PC-9 (cell line): ENCODE data around the gene UBE2E2. TPM values are rescaled to one million over a fixed set of nuclear protein-coding genes. Genes with fewer than 3 reads are reported as not detected.

ENCODE experiments used
- BruUV-seq: library from RNA; stranded (reverse); fragments of 400-500 nt; replicated peaks from 2 replicates; lab custom pipeline; 2021; lab: Mats Ljungman, UMichigan
- CTCF ChIA-PET: fragments of 300-600 bp; sonication (Branson Sonifier 250); formaldehyde crosslinking; loops from one replicate; lab custom pipeline; 2022; ENCODE audit warnings: antibody characterized with exemption; lab: Charles Lee
- POLR2A ChIA-PET: fragments of 300-600 bp; sonication (Branson Sonifier 250); formaldehyde crosslinking; loops from one replicate; lab custom pipeline; 2022; ENCODE audit warnings: antibody characterized with exemption; ENCODE audit not compliant: unreplicated experiment; lab: Charles Lee
- DNase-seq, 2 experiments: peaks; one replicate each; pipeline versions ENCODE4 v3.0.0 to v3.0.0-alpha.2; 2015 to 2022; ENCODE audit warnings: mixed read lengths in 1 of 2
- H2AFZ ChIP-seq: fragments of 200-600 bp; sonication (generic); 2 replicates; pipeline ENCODE4 v1.8.1; 2017; ENCODE audit warnings: antibody characterized with exemption
- H3F3A ChIP-seq: fragments of 200-600 bp; sonication (generic); 2 replicates; pipeline ENCODE4 v1.8.1; 2017; ENCODE audit warnings: antibody characterized with exemption, mild to moderate bottlenecking, low read depth; ENCODE audit not compliant: insufficient read depth
- H3K27ac ChIP-seq: fragments of 200-600 bp; sonication (generic); 2 replicates; pipeline ENCODE4 v1.6.1; 2016; ENCODE audit warnings: mixed run types
- H3K27me3 ChIP-seq: fragments of 200-600 bp; sonication (generic); 2 replicates; pipeline ENCODE4 v1.6.1; 2016; ENCODE audit warnings: low read depth, mixed run types; ENCODE audit not compliant: insufficient read depth
- H3K36me3 ChIP-seq: fragments of 200-600 bp; sonication (generic); 2 replicates; pipeline ENCODE4 v1.6.1; 2016; ENCODE audit warnings: low read depth, mixed run types
- H3K4me1 ChIP-seq: fragments of 200-600 bp; sonication (generic); replicated peaks from 2 replicates; pipeline ENCODE4 v1.6.1; 2016; ENCODE audit warnings: mixed run types; ENCODE audit not compliant: insufficient read depth
- H3K4me2 ChIP-seq: fragments of 200-600 bp; sonication (generic); 2 replicates; pipeline ENCODE4 v1.6.1; 2017; ENCODE audit warnings: mixed run types
- H3K4me3 ChIP-seq: fragments of 200-600 bp; sonication (generic); 2 replicates; pipeline ENCODE4 v1.6.1; 2016; ENCODE audit warnings: mixed run types
- H3K79me2 ChIP-seq: fragments of 200-600 bp; sonication (generic); 2 replicates; pipeline ENCODE4 v1.6.1; 2017; ENCODE audit warnings: low read depth, mixed run types
- H3K9me2 ChIP-seq: fragments of 200-600 bp; sonication (generic); 2 replicates; pipeline ENCODE4 v1.8.1; 2017; ENCODE audit warnings: mild to moderate bottlenecking; ENCODE audit not compliant: insufficient read depth
- H3K9me3 ChIP-seq: fragments of 200-600 bp; sonication (generic); 2 replicates; pipeline ENCODE4 v1.8.1; 2016; ENCODE audit warnings: low read depth; ENCODE audit not compliant: insufficient read depth
- H4K20me1 ChIP-seq: fragments of 200-600 bp; sonication (generic); 2 replicates; pipeline ENCODE4 v1.8.1; 2017; ENCODE audit not compliant: insufficient read depth
- EZH2 ChIP-seq: fragments of 200-600 bp; sonication (generic); IDR thresholded peaks from 2 replicates; pipeline ENCODE4 v1.8.0; 2017; ENCODE audit warnings: antibody characterized with exemption, low read depth
- intact Hi-C: fragments of 100-400 bp; cut with micrococcal nuclease; formaldehyde crosslinking; loops from one replicate; pipeline ENCODE4 v1.10.0; 2022; ENCODE audit not compliant: unreplicated experiment
- total RNA-seq: library from RNA; stranded (reverse); gene quantifications from 2 replicates; pipeline ENCODE4 v1.2.3, GENCODE V29; 2021
- TF ChIP-seq, protein P1 (sequence below): fragments of 200-600 bp; sonication (generic); conservative IDR thresholded peaks from 2 replicates; pipeline ENCODE4 v1.6.1; 2017; ENCODE audit warnings: mixed run types, antibody characterized with exemption, mild to moderate bottlenecking, moderate library complexity

The UBE2E2 gene
- total RNA-seq, 1 experiment from 2014 or later: 48.7 TPM

- CTCF ChIA-PET: no interaction called here
- BruUV-seq: no TSS peak
These were observed 392.7 kb downstream of the UBE2E2 start for GRCh38 chr3:23595851-23596250.

DNA sequence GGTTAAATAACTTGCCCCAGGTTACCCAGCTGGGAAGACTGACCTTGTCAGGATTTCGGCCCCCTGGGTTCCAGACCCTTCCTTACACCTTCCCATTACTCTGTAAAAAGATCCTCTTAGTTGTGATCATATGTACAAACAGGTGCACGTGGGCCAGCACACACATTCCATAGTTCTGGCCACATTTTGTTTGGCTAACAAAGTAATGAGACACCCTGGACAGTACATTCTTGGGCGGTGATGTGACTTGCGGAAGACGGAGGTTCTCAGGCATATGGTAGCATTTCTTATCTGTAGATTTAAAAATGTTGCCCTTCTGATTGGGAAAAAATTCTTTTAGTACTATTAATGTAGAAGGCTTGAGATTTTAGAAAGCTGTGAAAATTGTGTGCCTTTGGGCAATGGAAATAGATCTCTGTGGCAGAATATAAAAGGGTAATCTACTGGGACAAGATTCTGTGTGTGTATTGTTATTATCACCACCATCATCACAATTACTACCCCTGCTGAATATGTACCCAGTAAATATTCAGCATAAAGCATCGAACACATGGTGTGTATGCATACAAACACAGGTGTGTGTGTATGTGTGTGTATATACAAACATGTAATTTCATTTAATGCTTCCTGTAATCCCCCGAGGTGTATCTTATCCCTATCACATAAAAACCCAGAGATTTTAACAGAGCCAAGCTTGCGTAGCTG lies 397.2 kb downstream of the UBE2E2 start:
- Histone ChIP-seq H3K4me3 (no peak overlapping the region), H4K20me1 (no peaks in the 10 kb centered on the region), H3K4me1 (peaks cover 22% of the 10 kb centered on the region), H3K79me2 (no peaks in the 10 kb centered on the region), H2AFZ (no peak overlapping the region), H3K9me3 (no peaks in the 10 kb centered on the region; the same call in 1 of the 2 replicates), H3K9me2 (no peaks in the 10 kb centered on the region), H3F3A (peaks cover 19% of the 10 kb centered on the region), H3K36me3 (no peaks in the 10 kb centered on the region), H3K27me3 (no peaks in the 10 kb centered on the region), H3K27ac (peak overlapping the region; percentile 79), H3K4me2 (peak overlapping the region; percentile 56)
- intact Hi-C loops: loop anchor here (1.0 to 5.0 kb wide), 2 partner anchors 87 to 139 kb away; no protein-coding TSS in a partner anchor
- DNase-seq: peak; percentile 69 to 90
- TF ChIP-seq, protein P1, sequence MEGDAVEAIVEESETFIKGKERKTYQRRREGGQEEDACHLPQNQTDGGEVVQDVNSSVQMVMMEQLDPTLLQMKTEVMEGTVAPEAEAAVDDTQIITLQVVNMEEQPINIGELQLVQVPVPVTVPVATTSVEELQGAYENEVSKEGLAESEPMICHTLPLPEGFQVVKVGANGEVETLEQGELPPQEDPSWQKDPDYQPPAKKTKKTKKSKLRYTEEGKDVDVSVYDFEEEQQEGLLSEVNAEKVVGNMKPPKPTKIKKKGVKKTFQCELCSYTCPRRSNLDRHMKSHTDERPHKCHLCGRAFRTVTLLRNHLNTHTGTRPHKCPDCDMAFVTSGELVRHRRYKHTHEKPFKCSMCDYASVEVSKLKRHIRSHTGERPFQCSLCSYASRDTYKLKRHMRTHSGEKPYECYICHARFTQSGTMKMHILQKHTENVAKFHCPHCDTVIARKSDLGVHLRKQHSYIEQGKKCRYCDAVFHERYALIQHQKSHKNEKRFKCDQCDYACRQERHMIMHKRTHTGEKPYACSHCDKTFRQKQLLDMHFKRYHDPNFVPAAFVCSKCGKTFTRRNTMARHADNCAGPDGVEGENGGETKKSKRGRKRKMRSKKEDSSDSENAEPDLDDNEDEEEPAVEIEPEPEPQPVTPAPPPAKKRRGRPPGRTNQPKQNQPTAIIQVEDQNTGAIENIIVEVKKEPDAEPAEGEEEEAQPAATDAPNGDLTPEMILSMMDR: no peak
- no peak for TF ChIP-seq EZH2
- no TSS peak for BruUV-seq
- POLR2A ChIA-PET: interaction anchor here (0.5 kb wide), 1 partner anchor 473 kb away, joined by 3 read pairs; no protein-coding TSS in a partner anchor
- CTCF ChIA-PET: no interaction called here

More at GRCh38 chr3:23595851-23596250, 392.7 kb downstream of the UBE2E2 start:
- no peaks in the 10 kb centered on the region; the same call in 1 of the 2 replicates for H3K9me3 ChIP-seq
- intact Hi-C loops: no loop called here
- POLR2A ChIA-PET: interaction anchor here (0.9 kb wide), 1 partner anchor 367 kb away, joined by 4 read pairs; no protein-coding TSS in a partner anchor
- peaks cover 18% of the 10 kb centered on the region for H3K4me1 ChIP-seq
- no peak overlapping the region for H3K27ac ChIP-seq
- H3K9me2 ChIP-seq: no peaks in the 10 kb centered on the region
- H3K36me3 ChIP-seq: no peaks in the 10 kb centered on the region
- no peak overlapping the region for H3K4me3 ChIP-seq
- H3K27me3 ChIP-seq: no peaks in the 10 kb centered on the region
- no peak for DNase-seq
- TF ChIP-seq EZH2: no peak
- TF ChIP-seq, protein P1: no peak
- H3K4me2 ChIP-seq: no peak overlapping the region
- H3K79me2 ChIP-seq: no peaks in the 10 kb centered on the region
- no peak overlapping the region for H2AFZ ChIP-seq
- H3F3A ChIP-seq: peaks cover 13% of the 10 kb centered on the region
- no peaks in the 10 kb centered on the region for H4K20me1 ChIP-seq

GRCh38 chr3:23601091-23601822 lies 398.1 kb downstream of the UBE2E2 start:
- Histone ChIP-seq H3K4me2 (peak overlapping the region; percentile 56; the same call in 1 of the 2 replicates), H2AFZ (no peak overlapping the region), H3K9me3 (no peaks in the 10 kb centered on the region; the same call in 1 of the 2 replicates), H3K36me3 (no peaks in the 10 kb centered on the region), H3K27ac (peak overlapping the region; percentile 79), H3F3A (peaks cover 19% of the 10 kb centered on the region), H3K4me3 (no peak overlapping the region), H3K4me1 (peaks cover 22% of the 10 kb centered on the region), H3K9me2 (no peaks in the 10 kb centered on the region), H3K79me2 (no peaks in the 10 kb centered on the region), H4K20me1 (no peaks in the 10 kb centered on the region), H3K27me3 (no peaks in the 10 kb centered on the region)
- intact Hi-C loops: loop anchor here (5.0 kb wide), 1 partner anchor 86 kb away; no protein-coding TSS in a partner anchor
- no peak for DNase-seq
- no TSS peak for BruUV-seq
- CTCF ChIA-PET: no interaction called here
- POLR2A ChIA-PET: no interaction called here
- no peak for TF ChIP-seq EZH2
- TF ChIP-seq, protein P1: no peak
